ENCODE results near the gene CALR3.

Gene CALR3

GRCh38 chr19:16531380-16531669 lies 35.4 kb upstream of the CALR3 start:
- no peaks in the 10 kb centered on the region for H3K4me1 ChIP-seq (ENCODE audit: control insufficient read depth in 2 of 2, insufficient read depth in 1 of 2, low read depth in 1 of 2, low read length in 2 of 2)
- no CpG with 5 or more reads among the region's 12 CpGs for WGBS, 2 donors (ENCODE audit: extremely low coverage in 2 of 2, insufficient read length in 2 of 2, insufficient replicate concordance in 1 of 2)
- no peak overlapping the region for H3K4ac ChIP-seq (ENCODE audit: low read length)

DNA sequence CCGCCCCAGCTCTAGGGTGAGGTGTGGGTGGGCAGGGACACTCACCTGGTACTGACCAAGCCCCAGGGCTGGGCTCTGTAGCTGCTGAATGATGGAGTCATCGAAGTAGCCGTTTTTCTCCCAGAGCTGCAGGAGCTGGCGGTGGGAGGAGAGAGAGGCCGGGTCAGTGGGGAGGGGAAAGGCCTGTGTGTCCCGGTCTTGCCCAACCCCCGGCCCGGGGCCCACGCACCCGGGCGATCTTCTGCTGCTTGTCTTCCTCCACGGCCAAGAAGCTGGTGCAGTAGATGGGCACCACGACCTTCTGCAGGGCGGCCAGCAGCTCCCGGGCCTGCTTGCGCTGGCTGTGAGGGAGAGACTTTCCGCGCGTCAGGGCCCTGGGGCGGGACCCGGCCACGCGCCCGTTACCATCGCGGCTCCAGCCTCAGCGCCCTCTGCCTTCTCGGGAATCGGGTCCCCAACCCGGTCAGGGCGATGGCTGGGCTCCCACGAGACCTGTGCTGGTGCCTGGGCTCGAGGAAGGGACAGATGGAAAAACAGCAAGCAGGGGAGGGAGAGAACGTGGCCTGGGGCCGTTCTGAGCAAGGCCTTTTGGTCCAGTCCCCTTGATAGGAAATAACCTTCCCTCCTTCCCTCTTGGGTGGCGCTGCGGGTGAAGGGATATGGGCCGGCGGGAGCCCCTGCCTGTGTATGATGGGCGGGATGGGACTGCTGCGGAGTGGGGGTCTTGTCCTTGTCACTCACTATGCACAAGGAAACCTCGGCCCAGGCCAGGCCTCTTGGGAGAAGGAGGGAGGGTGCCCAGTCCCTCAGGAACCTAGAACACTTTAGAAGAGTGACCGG lies 34.8 kb upstream of the CALR3 start:
- Histone ChIP-seq H2BK5ac (ENCODE audit: low read length) (no peak overlapping the region), H2BK12ac (ENCODE audit: low read length) (no peak overlapping the region), H3K79me1 (ENCODE audit: low read depth, low read length) (peaks cover 13% of the 10 kb centered on the region), H3K14ac (ENCODE audit: low read length) (no peak overlapping the region), H3K4me2 (ENCODE audit: insufficient read depth, low read length, poor library complexity, severe bottlenecking) (no peak overlapping the region), H3K4ac (ENCODE audit: low read length) (no peak overlapping the region), H3K27ac (replicated peaks; ENCODE audit: low read length) (no peak overlapping the region), H3K23ac (ENCODE audit: low read depth, low read length, poor library complexity) (peak overlapping the region; percentile 43), H4K8ac (ENCODE audit: low read depth, low read length) (no peak overlapping the region), H3K36me3 (replicated peaks in 1 of 2; ENCODE audit: control insufficient read depth in 2 of 2, insufficient read depth in 2 of 2, low read length in 2 of 2) (peaks cover 76 to 100% of the 10 kb centered on the region in 2 donors), H3K4me3 (ENCODE audit: low read length in 2 of 2) (no peak overlapping the region), H3K27me3 (ENCODE audit: control insufficient read depth in 3 of 3, insufficient read depth in 3 of 3, low read depth in 1 of 3, low read length in 3 of 3) (no peaks in the 10 kb centered on the region), H2AFZ (ENCODE audit: low read length) (no peak overlapping the region), H2BK120ac (ENCODE audit: low read depth, low read length) (no peak overlapping the region), H2BK15ac (ENCODE audit: low read length) (no peak overlapping the region), H3K9ac (ENCODE audit: low read depth, low read length, poor library complexity) (no peak overlapping the region), H4K91ac (ENCODE audit: low read depth, low read length, poor library complexity) (no peak overlapping the region), H3K9me3 (replicated peaks in 1 of 2; ENCODE audit: control insufficient read depth in 2 of 2, insufficient read depth in 1 of 2, low read depth in 1 of 2, low read length in 2 of 2) (peaks cover 0 to 2% of the 10 kb centered on the region in 2 donors), H3K4me1 (ENCODE audit: control insufficient read depth in 2 of 2, insufficient read depth in 1 of 2, low read depth in 1 of 2, low read length in 2 of 2) (no peaks in the 10 kb centered on the region), H3K18ac (ENCODE audit: low read length) (no peak overlapping the region), H2AK5ac (ENCODE audit: low read depth, low read length) (no peak overlapping the region)
- WGBS, 2 donors (ENCODE audit: extremely low coverage in 2 of 2, insufficient read length in 2 of 2, insufficient replicate concordance in 1 of 2), result no CpG with 5 or more reads among the region's 43 CpGs
- no peak for DNase-seq (ENCODE audit: low spot score)

More at GRCh38 chr19:16531380-16531669, 35.4 kb upstream of the CALR3 start:
- DNase-seq (ENCODE audit: low spot score), result no peak
- no peak overlapping the region for H2BK15ac ChIP-seq (ENCODE audit: low read length)
- no peak overlapping the region for H4K8ac ChIP-seq (ENCODE audit: low read depth, low read length)
- no peak overlapping the region for H3K4me2 ChIP-seq (ENCODE audit: insufficient read depth, low read length, poor library complexity, severe bottlenecking)
- no peak overlapping the region for H3K27ac ChIP-seq (replicated peaks; ENCODE audit: low read length)
- H3K14ac ChIP-seq (ENCODE audit: low read length), result no peak overlapping the region
- H3K36me3 ChIP-seq (replicated peaks in 1 of 2; ENCODE audit: control insufficient read depth in 2 of 2, insufficient read depth in 2 of 2, low read length in 2 of 2), result peaks cover 74 to 100% of the 10 kb centered on the region in 2 donors
- no peak overlapping the region for H2AFZ ChIP-seq (ENCODE audit: low read length)
- H2BK12ac ChIP-seq (ENCODE audit: low read length), result no peak overlapping the region
- H2BK120ac ChIP-seq (ENCODE audit: low read depth, low read length), result no peak overlapping the region
- peaks cover 0 to 2% of the 10 kb centered on the region in 2 donors for H3K9me3 ChIP-seq (replicated peaks in 1 of 2; ENCODE audit: control insufficient read depth in 2 of 2, insufficient read depth in 1 of 2, low read depth in 1 of 2, low read length in 2 of 2)
- H3K18ac ChIP-seq (ENCODE audit: low read length), result no peak overlapping the region
- H2BK5ac ChIP-seq (ENCODE audit: low read length), result no peak overlapping the region
- H2AK5ac ChIP-seq (ENCODE audit: low read depth, low read length), result no peak overlapping the region
- H3K23ac ChIP-seq (ENCODE audit: low read depth, low read length, poor library complexity), result peak overlapping the region; percentile 43
- no peaks in the 10 kb centered on the region for H3K27me3 ChIP-seq (ENCODE audit: control insufficient read depth in 3 of 3, insufficient read depth in 3 of 3, low read depth in 1 of 3, low read length in 3 of 3)
- peaks cover 16% of the 10 kb centered on the region for H3K79me1 ChIP-seq (ENCODE audit: low read depth, low read length)
- no peak overlapping the region for H3K9ac ChIP-seq (ENCODE audit: low read depth, low read length, poor library complexity)
- H4K91ac ChIP-seq (ENCODE audit: low read depth, low read length, poor library complexity), result no peak overlapping the region
- H3K4me3 ChIP-seq (ENCODE audit: low read length in 2 of 2), result no peak overlapping the region

DNA sequence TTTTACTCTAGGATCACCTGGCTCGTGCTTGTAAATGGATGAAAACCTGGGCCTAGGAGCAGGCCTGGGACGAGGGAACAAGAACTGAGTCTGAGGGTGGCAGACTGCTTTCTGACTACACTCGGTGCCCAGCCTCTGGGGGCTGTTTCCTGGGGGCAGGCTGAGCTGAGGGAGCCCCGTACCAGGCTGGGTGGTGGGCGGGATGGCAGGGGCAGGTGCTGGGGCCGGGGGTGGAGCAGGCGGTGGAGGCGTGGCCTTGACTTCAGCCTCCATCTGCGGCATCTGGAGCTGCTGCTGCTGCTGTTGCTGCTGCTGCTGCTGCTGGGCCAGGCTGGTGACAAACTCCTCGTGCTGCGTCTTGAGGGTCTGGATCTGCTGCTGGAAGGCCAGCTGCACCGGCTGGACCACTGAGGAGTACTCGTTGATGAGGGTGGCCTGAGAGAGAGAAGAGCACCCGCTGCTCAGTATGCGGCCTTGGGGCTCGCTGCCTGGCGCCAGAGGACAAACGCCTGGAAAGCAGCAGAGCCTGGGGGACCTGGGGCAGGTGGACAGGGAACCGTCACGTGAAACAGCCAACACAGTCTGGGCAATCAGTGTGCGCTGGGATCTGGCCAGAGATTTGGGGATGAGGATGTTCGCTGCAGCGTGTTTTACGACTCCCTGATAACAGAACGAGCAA lies 33.6 kb upstream of the CALR3 start:
- H3K23ac ChIP-seq (ENCODE audit: low read depth, low read length, poor library complexity), result peak overlapping the region; percentile 55
- peak overlapping the region in 1 of 2 donors; percentile 34 for H3K4me3 ChIP-seq (ENCODE audit: low read length in 2 of 2)
- H3K4ac ChIP-seq (ENCODE audit: low read length), result no peak overlapping the region
- peaks cover 0 to 2% of the 10 kb centered on the region in 2 donors for H3K9me3 ChIP-seq (replicated peaks in 1 of 2; ENCODE audit: control insufficient read depth in 2 of 2, insufficient read depth in 1 of 2, low read depth in 1 of 2, low read length in 2 of 2)
- no peak overlapping the region for H3K14ac ChIP-seq (ENCODE audit: low read length)
- no peak overlapping the region for H2BK5ac ChIP-seq (ENCODE audit: low read length)
- H3K4me2 ChIP-seq (ENCODE audit: insufficient read depth, low read length, poor library complexity, severe bottlenecking), result no peak overlapping the region
- no peak overlapping the region for H4K91ac ChIP-seq (ENCODE audit: low read depth, low read length, poor library complexity)
- peak overlapping the region; percentile 65 for H4K8ac ChIP-seq (ENCODE audit: low read depth, low read length)
- H3K79me1 ChIP-seq (ENCODE audit: low read depth, low read length), result peaks cover 15% of the 10 kb centered on the region
- no peak for DNase-seq (ENCODE audit: low spot score)
- H3K18ac ChIP-seq (ENCODE audit: low read length), result no peak overlapping the region
- H2BK15ac ChIP-seq (ENCODE audit: low read length), result no peak overlapping the region
- no peak overlapping the region for H3K27ac ChIP-seq (replicated peaks; ENCODE audit: low read length)
- H2BK120ac ChIP-seq (ENCODE audit: low read depth, low read length), result no peak overlapping the region
- H2AK5ac ChIP-seq (ENCODE audit: low read depth, low read length), result no peak overlapping the region
- H3K36me3 ChIP-seq (replicated peaks in 1 of 2; ENCODE audit: control insufficient read depth in 2 of 2, insufficient read depth in 2 of 2, low read length in 2 of 2), result peaks cover 80 to 100% of the 10 kb centered on the region in 2 donors
- no peak overlapping the region for H2AFZ ChIP-seq (ENCODE audit: low read length)
- H3K27me3 ChIP-seq (ENCODE audit: control insufficient read depth in 3 of 3, insufficient read depth in 3 of 3, low read depth in 1 of 3, low read length in 3 of 3), result no peaks in the 10 kb centered on the region
- no peaks in the 10 kb centered on the region for H3K4me1 ChIP-seq (ENCODE audit: control insufficient read depth in 2 of 2, insufficient read depth in 1 of 2, low read depth in 1 of 2, low read length in 2 of 2)
- no peak overlapping the region for H2BK12ac ChIP-seq (ENCODE audit: low read length)
- no CpG with 5 or more reads among the region's 25 CpGs for WGBS, 2 donors (ENCODE audit: extremely low coverage in 2 of 2, insufficient read length in 2 of 2, insufficient replicate concordance in 1 of 2)
- no peak overlapping the region for H3K9ac ChIP-seq (ENCODE audit: low read depth, low read length, poor library complexity)

DNA sequence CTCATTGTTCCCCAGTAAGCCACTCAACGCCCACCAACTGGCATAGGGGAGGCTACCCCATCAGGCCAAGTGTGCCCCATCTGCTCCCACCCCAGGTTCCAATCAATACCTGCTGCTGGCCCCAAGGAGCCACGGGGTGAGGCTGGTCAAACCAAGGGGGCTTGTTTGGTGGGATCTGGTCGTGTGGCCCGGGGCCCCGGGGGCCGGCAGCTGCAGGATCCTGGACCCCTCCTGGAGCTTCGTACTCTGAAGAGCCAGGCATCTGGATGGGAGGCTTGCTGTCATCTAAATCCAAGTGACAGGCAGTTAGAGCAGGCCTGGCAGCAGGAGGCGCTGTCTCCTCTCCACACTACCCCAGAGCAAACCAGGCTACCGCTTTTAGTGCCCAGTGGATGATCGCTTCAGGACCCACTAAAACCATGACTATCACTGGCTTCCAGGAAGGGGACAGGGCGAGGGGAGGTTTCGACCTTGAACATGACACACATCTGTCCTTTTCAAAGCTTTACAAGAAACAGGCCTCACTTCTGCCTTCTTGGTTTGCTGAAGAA lies 32.1 kb upstream of the CALR3 start:
- Histone ChIP-seq H2AFZ (ENCODE audit: low read length) (no peak overlapping the region), H2BK120ac (ENCODE audit: low read depth, low read length) (no peak overlapping the region), H3K23ac (ENCODE audit: low read depth, low read length, poor library complexity) (no peak overlapping the region), H3K18ac (ENCODE audit: low read length) (no peak overlapping the region), H2BK15ac (ENCODE audit: low read length) (no peak overlapping the region), H3K4ac (ENCODE audit: low read length) (no peak overlapping the region), H3K4me2 (ENCODE audit: insufficient read depth, low read length, poor library complexity, severe bottlenecking) (no peak overlapping the region), H4K91ac (ENCODE audit: low read depth, low read length, poor library complexity) (no peak overlapping the region), H2AK5ac (ENCODE audit: low read depth, low read length) (no peak overlapping the region), H3K14ac (ENCODE audit: low read length) (no peak overlapping the region), H2BK5ac (ENCODE audit: low read length) (no peak overlapping the region), H3K9me3 (replicated peaks in 1 of 2; ENCODE audit: control insufficient read depth in 2 of 2, insufficient read depth in 1 of 2, low read depth in 1 of 2, low read length in 2 of 2) (peaks cover 0 to 2% of the 10 kb centered on the region in 2 donors), H3K79me1 (ENCODE audit: low read depth, low read length) (peaks cover 15% of the 10 kb centered on the region), H3K4me3 (ENCODE audit: low read length in 2 of 2) (no peak overlapping the region), H3K27ac (replicated peaks; ENCODE audit: low read length) (no peak overlapping the region), H2BK12ac (ENCODE audit: low read length) (no peak overlapping the region), H3K9ac (ENCODE audit: low read depth, low read length, poor library complexity) (no peak overlapping the region), H4K8ac (ENCODE audit: low read depth, low read length) (no peak overlapping the region), H3K36me3 (replicated peaks in 1 of 2; ENCODE audit: control insufficient read depth in 2 of 2, insufficient read depth in 2 of 2, low read length in 2 of 2) (peaks cover 81 to 99% of the 10 kb centered on the region in 2 donors), H3K4me1 (ENCODE audit: control insufficient read depth in 2 of 2, insufficient read depth in 1 of 2, low read depth in 1 of 2, low read length in 2 of 2) (no peaks in the 10 kb centered on the region), H3K27me3 (ENCODE audit: control insufficient read depth in 3 of 3, insufficient read depth in 3 of 3, low read depth in 1 of 3, low read length in 3 of 3) (no peaks in the 10 kb centered on the region)
- no peak for DNase-seq (ENCODE audit: low spot score)
- WGBS, 2 donors (ENCODE audit: extremely low coverage in 2 of 2, insufficient read length in 2 of 2, insufficient replicate concordance in 1 of 2), result no CpG with 5 or more reads among the region's 12 CpGs
